Middle frontal gyrus (tissue), 1 donor: ENCODE results near the gene PADI3.

Experiments used
- DNase-seq: peaks from one replicate; pipeline ENCODE4 v3.0.0-alpha.2; 2015; ENCODE audit warnings: low spot score; ENCODE audit errors: extremely low spot score

Gene PADI3

GRCh38 chr1:17329610-17330009 lies 80.7 kb downstream of the PADI3 start:
- no peak for DNase-seq

- no peak for DNase-seq
Observed at GRCh38 chr1:17330856-17331255, 82.0 kb downstream of the PADI3 start.

- no peak for DNase-seq
Observed at GRCh38 chr1:17333081-17333480, 84.2 kb downstream of the PADI3 start.
